HG03108 (cell line): ENCODE measurements around the gene PAM.
A peak's percentile ranks its signal among the peaks of the same experiment; 100 is the strongest.

Experiments
- ATAC-seq: cut with Tn5 transposase; IDR thresholded peaks from one replicate; pipeline ENCODE4 v1.9.1; 2021; ENCODE audit warnings: moderate library complexity; ENCODE audit not compliant: unreplicated experiment

PAM gene

DNA sequence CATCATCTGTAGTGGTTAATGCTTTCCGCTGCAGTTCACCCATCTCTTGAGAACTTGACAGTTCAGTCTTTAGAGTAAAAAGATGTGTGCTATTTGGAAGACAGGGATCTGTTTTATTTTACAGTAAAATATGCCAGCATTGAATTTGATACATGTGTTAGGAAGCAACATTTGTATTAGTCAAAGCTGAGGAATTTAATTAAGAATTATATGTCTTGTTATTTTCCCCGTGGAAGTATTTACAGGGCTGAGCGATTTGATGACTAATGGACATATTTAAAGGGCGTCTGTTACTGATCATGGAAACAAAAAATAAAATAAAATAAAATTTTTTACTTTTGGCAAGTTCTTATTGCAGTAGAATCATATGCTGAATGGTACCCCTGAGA, 101.3 kb downstream of the PAM start:
- no peak for ATAC-seq

DNA sequence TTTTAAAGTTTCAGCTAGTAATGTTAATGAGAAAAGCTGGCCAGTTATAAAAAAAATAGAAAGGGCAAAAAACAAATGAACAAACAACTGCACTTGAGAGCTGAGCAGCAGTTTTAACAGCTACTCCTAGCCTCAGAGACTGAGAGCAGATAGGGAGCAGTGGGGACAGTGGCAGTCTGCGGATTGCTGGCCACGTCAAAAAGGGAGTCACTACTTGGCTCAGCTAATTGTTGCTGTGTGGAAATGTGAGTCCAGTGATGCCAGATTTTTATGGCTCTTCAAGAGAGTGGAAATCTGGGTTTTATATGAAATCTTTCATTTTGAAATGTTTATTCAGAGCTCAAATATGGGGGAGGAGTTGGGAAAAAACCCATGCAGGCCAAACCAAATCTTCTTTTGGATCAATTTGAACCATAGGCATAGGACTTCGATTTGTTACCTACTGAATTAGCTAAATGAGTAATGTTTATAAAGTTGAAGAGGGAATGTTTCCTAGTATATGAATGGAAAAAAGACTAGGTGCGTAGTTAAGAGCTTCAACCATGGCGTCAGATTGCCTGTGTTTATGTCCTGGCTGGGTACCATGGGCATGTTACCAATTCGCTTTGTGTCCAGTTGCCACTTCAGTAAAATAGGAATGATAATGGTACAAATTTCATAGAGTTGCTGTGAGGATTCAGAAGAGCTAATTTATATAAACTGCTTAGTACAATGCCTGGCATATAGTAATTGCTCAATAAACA, 102.1 kb downstream of the PAM start:
- no peak for ATAC-seq

DNA sequence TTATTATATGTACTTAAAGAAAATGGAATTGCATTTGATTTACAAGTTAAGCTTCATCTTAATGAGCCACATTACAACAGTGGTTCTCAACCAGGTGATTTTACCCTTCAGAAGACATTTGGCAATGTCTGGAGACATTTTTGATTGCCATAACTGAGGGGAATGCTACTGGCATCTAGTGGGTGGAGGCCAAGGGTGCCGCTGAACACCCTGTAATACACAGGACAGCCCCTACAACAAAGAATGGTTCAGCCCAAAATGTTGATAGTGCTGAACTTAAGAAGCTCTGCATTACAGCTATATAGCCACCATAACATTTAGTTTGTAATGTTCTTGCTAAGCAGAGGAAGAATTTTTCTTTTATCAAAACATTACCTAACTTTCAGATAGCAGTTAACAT, 103.1 kb downstream of the PAM start:
- no peak for ATAC-seq

DNA sequence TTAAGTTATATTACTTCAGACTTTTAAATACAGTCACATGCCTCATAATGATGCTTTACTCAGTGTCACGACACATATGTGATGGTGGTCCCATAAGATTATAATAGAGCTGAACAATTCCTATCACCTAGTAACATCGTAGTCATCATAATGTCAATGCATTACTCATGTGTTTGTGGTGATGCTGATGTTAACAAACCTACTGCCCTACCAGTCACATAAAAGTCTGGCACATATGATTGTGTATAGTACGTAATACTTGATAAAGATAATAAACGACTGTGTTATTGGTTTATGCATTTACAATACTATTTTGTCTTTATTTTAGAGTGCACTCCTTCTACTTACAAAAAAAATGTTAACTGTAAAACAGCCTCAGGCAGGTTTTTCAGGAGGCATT, 103.7 kb downstream of the PAM start:
- ATAC-seq = no peak

DNA sequence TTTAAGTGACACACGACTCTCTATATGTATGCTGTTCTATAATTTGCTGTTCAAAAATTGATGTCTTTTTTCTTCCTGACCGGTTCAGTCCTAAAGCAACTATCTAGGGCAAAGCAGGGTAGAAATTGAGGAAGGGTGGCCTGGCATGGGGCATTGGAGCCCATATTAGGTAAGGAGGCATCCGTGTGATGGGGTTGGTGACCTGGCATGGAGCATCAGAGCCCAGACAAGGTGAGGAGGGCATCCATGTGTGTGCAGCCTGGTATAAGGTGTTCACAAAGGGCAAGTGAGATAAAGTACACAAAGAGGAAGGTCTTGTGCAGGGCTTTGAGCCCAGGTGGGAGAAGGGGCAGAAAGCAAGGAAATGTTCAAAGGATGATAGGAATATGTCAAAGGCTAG, 104.9 kb downstream of the PAM start:
- no peak for ATAC-seq

DNA sequence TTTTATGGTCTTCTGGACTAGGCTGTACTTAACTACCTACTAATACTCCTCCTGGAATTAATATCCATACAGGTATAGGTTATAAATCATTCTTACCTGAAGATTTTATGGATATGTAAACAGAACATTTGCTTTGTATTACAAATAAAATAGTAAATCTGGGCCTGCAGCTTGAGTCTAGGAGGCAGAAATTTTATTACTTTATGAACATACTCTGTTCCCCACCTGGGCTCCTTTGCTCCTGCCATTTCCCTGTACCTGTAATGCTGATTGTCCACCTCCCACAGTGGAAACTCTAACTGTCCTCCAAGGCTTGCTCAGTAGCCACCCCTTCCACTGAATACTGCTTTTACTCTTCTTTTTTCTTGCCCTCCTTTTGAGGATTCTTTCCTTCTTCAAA, 108.0 kb downstream of the PAM start:
- ATAC-seq = no peak

DNA sequence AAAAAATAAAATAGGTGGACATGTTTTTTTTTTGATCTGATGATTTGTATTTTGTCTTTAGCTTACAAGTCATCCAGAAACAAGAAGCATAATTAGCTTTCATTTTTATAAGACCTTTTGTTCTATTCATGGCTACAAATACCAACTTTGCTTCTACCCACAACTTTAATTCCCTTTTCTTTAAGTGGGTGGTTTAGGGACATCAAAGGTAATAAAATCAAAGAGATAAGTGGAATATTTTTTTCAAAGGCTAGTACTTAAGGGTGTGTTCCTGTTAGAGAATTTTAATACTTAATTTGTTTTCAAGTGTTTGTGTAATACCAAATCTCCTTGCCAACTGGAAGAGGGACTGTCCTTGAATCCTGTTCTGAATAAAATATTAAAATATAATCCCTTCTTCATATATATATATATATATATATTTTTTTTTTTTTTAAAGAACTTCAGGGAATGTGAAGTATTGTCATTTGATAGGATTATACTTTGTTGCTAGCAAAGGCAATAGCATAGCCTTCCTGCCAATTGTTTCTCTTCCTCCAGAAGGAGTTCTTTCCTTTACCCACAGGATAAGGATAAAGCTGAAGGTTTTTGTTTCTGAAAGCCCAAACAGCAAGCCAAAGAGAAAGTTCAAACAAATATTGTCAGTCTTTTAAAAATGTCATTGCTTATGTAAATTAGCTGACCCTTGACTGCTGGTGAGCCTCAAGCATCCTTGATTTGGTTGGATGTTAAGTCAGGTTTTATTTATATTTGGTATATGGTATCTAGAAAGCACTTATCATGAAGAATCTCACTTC, 108.9 kb downstream of the PAM start:
- no peak for ATAC-seq

DNA sequence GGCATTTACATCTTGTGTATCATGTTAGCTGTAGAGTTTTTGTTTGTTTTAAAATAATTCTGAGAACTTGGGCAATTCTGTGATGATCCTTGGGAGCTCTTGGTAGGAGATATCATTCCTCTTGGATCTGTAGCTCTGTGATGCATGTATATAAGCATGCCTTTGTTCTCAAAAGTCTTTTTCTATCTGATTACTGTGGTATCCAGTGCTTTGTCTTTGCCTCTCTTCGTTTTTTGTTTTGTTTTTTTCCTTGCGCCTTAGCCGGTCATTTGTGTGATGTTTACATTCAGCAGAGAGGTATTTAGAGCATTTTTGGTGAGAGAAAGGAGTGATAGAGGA, 110.0 kb downstream of the PAM start:
- no peak for ATAC-seq

DNA sequence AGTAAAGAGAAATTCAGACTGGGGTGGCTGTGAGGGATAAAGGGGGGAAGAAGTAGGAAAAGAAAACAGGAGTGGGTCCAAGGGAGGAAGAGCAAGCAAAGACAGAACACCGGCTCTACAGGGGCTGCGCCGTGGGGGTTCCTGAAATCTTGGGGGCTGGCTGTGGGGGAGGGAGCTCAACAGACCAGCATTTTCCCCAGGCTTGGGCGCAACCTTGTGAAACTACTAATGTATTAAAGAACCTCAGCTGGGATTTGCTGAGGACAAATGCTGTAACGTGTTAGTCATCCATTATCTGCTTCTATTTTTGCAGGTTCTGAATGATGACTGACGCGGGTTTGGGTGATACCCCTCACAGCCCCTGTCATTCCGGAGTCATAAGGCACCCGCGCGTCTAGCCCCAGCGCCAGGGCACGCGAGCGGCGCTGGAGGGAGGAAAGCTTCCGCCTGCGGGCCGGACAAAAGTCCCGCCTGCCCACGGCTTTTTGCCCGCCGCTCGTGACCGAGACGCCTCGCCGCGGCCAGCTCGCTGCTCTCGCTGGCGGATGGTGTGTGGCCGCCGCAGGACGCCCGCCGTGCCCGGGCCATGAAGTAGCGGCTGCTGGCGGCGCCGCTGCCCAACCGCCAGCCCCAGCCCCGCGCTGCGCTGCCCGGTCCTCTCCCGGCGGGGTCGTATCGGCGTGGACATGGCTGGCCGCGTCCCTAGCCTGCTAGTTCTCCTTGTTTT, 110.6 kb downstream of the PAM start:
- ATAC-seq = peak; percentile 82

DNA sequence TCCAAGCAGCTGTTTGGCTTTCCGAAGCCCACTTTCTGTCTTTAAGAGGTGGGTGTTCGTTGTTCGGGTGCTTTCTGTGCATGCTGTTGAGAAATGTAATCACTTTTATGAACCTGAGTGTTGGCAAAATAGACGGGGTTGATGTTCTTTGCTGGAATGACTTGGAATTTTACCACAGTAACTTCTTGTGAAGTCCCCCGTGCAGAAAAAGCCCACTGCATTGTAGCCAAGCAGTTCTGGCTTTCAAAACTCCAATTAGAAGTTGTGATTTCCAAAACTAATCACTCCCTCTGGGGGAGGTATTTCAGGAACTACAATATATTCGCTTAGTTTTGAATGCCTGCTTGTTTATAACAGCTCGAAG, 111.1 kb downstream of the PAM start:
- ATAC-seq = no peak

DNA sequence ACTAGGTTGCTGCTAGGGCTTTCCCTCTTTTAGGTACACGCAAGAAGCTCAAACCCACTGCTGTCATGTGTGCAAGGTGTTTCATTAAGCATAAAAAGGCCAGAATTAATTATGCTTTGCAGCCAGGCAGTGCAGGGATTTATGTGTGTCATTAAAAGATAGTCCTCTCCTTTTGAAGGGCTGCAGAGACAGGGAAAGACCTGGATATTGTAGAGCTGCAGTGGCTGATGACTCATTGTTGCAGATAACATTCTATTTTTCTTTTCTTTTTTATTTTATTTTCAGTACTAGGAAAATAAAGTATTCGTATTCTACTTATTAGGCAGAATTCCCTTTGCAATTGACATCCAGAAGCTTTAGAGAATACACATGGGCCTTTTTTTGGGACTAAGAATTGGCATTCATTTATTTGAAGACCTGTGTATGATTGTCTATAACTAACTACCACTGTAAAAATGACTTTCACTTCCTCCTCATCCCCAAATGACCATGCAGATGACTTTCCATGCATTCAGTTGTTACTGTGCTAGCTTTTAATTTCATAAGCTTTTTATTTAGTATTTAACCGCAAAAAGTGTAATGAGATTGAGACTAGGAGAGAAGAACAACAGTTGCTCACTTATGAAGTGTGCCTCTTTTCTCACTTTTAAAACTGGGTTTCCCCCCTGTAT, 113.0 kb downstream of the PAM start:
- no peak for ATAC-seq

DNA sequence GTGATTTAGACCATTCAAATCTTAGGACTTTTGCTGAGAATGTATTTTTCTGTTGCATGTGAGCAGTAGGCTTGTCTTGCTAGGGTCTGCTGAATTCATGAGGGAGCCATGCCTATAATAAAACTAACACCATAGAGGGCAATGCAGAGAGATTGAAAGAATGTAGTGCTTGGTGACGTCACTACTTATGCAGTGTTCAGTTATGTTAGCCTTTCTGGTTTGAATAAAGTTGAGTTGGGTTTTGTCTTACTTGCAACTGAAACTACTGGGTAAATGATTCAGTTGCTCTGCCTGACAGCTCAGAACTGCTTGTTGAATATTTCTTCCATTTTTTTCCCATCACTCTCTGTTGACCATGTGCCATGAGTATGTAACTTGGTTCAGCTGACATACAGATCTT, 114.1 kb downstream of the PAM start:
- ATAC-seq = no peak

DNA sequence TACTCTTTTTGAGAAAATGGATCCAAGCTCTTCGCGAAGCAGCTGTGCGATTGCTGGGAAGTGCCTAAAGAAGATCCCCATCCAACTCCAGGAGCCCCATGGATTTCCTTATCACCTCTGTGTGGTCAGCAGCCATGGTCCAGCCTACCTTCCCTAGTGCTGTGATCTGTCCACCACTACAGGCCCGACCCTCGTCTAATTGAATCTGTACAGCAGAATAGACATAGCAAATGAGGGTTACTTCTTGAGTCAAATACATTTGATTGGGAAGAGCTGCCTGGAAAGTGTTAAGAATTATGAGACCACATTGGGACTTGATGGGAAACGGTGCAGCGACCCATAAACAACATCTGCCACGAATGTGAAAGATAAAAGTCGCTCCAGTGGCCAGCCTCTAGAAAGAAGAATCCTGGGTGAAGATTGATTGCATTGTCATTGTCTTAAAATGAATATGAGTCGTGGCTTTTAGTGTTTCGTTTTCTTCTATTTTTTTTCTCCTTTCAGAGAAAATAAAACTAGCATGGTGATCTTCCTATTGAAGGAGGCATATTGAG, 118.4 kb downstream of the PAM start:
- no peak for ATAC-seq

DNA sequence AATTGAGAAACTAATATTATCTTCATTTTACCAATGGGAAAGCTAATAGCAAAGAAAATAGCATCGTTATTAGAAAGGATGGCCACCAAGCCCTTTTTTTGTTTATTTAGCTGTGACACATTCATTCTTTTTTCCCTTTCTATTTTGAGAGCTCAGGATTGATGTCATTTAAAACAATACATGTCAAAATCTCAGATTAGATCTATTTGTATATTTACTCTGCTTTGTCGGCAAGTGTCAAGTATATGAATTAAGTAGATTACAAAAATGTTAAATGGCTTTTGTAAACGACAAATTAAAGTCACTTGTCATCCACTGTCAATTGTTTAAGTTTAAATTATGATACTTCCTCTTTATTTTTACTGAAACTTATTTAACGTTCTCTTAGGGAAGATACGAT, 118.9 kb downstream of the PAM start:
- no peak for ATAC-seq

DNA sequence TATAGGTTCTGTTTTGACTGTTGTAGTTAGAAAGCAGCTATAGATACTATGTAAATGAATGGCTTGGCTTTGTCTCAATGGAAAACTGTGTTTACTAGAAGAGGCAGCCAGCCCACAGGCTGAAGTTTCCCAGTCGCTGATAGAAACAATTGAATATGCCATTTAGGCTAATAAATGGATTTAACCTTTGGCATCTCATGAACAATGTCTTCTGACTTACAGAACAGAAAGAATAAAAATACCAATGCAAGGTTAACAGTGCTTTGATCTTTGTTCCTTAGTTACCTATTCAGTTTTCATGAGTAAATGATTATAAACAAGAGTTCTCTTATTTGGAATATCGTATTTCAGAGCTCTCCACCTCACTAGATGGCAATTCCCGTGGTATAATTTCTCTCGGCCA, 120.6 kb downstream of the PAM start:
- ATAC-seq = no peak

DNA sequence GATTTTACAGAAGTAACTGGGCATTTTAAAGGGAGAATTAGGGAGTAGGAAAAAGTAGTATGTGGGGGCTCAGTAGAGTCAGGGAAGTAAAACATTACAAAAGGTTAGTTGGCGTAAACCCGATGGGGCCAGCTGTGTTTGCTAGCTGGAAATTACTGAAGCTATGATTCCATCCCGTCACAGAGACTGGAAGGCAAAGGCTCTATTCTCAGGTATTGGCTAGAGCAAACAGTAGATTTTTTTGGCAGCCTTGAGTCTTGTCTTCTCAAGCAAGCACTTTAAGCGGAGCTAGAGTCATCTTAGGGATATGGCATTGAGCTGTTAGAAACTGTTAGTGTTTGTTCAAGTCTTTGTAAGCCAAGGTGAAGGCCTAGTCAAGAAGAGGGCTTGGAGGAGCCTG, 121.5 kb downstream of the PAM start:
- ATAC-seq = no peak

DNA sequence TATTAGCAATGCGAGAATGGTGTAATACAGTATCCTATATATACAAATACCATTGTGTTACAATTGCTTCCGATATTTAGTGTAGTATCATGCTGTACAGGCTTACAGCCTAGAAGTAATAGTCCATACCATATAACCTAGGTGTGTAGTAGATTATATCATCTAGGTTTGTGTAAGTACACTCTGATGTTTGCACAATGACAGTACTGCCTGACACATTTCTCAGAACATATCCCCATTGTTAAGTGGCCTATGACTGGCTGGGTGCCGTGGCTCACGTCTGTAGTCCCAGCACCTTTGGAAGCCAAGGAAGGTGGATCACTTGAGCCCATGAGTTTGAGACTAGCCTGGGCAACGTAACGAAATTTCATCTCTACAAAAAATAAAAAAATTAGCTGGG, 124.6 kb downstream of the PAM start:
- no peak for ATAC-seq

DNA sequence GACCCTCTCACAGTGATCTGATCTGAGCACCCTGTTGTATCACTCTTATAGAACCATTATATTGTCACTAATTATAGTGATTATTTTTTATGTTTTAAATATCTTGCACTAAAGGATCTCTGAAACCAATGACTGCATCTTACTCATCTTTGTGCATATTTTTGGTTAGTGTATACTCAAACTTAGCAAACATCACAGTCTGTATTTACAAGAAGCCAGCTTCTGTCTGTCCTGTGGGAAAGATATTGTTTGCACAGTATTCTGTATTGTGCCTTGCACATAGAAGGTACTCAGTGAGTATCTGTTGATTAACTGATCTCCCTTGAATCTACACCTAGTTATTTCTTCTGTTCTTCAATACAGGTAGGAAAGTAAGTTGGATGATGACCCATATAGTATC, 131.5 kb downstream of the PAM start:
- ATAC-seq = no peak

DNA sequence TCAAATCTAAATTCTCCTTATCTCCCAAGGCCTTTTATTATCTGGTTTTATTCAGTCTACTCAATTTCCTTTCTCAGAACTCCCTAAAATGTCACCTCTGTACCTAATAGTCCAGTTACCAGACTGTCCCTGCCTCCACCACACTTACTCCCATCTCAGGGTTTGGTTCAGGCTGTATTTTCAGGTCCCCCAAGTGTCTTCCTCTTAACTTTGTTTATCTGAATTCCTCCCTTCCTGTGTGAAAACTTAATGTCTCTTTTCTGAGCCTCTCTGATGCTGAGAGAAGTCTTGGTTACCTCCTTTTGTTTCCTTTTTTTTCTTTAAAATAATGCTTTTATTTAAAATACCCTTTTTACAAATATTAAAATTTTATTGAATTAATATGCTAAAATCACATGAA, 133.4 kb downstream of the PAM start:
- no peak for ATAC-seq

DNA sequence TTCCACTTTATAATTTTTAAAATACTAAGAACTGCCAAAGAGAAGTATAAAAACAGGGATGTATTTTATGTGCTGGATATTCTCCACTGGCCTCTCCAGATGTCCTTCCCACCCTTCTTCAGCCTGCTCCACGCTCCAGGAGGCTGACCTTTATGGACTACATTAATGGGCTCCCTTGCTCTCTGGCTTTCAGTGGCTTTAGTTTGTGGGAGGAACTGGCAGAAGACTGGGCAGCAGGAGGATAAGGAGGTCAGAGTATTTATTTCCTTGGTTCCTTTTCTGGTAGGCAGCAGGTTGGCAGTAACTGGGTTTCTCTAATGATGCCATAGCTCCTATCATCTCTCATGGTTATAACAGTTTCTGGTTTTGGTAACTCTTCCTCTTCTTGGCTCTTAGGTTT, 133.9 kb downstream of the PAM start:
- ATAC-seq = no peak

DNA sequence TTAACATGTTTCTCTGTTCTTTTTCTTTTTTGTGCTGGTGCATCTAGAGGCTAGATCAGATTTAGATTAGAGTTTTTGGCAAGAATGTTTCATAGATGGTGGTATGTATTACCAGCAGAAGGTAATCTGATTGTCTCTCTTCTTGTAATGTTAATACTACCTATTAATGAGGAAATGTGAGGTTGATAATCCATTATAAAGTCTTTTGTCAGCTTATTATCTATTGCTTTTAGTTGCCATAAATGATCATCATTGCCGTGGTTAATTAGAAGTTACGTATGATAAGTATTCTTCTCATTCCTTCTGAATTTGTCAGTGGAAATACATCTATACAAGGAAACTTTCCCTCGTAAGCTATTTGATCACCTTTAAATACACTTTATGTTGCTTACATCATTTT, 135.0 kb downstream of the PAM start:
- ATAC-seq = no peak
